Stimulated activated CD4-positive, alpha-beta T cell treated with anti-CD3 and anti-CD28 coated beads, Interleukin-15, amount 100 ng/mL, for 24 hours (primary cell): ENCODE measurements around the gene CDK19.
"Not testable (repeated sequence)": the region's sequence is repeated elsewhere in the genome, so short reads cannot be mapped to it uniquely, and the experiment has no call there.

ENCODE experiments used
- DNase-seq: peaks from one replicate; pipeline ENCODE4 v3.0.0-alpha.2; 2020

Gene CDK19

DNA sequence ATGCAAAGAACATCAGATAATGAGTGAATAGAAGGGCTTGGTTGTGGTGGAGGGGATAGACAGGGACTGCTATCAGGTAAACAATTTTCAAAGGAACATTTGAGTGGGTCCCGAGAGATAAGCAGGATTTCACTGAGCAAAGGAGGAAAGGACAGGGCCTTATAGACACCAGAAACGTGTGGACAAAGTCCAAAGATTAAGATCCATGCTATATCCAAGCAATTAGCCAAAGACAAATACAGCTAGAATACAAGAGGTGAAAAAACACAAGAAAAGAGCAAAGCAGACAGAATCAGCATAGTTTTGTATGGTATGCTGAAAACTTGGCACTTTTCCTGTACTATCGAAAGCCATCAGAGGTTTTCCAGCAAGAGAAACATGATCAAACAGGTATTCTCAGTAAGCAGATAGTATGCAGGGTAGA, 59.8 kb downstream of the CDK19 start:
- DNase-seq: no peak

GRCh38 chr6:110753936-110754668, 61.2 kb downstream of the CDK19 start:
- not testable (repeated sequence) for DNase-seq

DNA sequence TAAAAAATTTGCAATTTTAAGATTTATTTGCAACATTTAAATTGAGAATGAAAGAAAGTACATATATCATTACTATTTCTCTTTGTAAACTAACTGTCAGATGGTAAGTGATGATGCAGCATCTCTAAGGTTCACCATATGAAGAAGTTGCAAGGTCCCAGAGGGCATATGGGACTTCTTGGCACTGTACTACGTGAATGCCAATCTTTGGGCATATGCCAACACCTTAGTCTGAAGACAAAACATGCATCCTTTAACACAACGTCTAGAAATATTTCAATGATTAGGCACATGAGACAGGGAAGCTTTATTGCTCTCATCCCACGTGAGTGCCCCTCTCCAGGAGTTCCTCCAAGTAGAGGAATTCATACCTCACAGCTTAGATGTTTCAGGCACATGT, 66.8 kb downstream of the CDK19 start:
- DNase-seq: no peak

DNA sequence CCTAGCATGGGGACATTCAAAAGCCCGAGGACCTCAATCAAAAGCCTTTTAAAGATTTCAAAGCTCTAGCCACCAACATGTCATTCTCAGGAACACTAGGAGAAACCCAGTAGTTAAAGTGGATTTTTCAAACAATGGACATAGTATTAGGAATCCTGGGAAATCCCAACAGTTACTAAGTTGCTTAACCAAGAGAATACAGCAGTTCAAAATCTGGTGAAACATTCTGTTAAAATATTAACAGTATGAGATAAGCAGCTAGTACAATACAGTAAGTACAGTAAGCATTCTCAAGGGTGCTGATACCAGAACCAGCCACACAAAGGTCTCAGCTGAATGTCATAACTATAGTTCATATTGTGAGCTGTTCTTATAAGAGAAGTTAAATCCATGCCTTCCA, 68.6 kb downstream of the CDK19 start:
- DNase-seq: no peak

- DNase-seq: no peak
Measured at GRCh38 chr6:110744991-110745390, 70.3 kb downstream of the CDK19 start.

- not testable (repeated sequence) for DNase-seq
Measured at GRCh38 chr6:110742552-110742951, 72.7 kb downstream of the CDK19 start.

GRCh38 chr6:110741517-110741916, 73.8 kb downstream of the CDK19 start:
- DNase-seq: no peak

- DNase-seq: no peak
Measured at GRCh38 chr6:110738899-110739365, 76.3 kb downstream of the CDK19 start.

DNA sequence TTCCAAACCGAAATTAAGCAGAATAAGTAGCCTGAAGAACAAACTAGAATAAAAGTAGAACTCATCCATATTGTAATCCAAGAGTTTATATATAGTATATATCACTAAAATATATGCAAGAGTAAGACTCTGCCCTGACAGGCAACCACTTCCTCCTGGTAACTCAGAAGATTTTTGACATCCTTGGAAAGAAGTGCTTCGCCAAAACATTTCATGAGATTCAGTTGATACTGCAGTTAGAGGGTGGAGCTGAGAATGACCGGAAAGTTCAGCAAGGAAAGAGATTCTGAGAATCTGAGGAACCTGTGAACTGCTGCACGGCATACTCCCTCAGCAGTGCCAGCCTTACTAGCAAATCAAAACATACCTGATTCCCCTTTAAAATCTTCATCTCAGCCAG, 79.6 kb downstream of the CDK19 start:
- no peak for DNase-seq

DNA sequence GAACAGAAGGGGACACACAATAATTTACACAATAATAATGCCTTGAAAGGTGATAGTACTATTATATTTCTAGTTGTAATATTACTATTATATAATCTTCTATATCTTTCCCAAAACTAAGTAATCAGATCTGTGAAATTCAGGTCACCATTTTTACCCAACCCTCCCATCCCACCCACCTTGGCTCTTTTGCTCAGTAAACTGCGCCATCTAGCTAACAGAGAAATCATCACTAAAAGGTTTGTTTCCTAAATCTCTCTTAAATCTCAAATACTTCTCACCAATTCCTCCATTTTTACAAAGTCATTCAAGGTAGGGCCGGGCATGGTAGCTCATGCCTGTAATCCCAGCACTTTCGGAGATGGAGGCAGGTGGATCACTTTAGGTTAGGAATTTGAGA, 83.4 kb downstream of the CDK19 start:
- no peak for DNase-seq

DNA sequence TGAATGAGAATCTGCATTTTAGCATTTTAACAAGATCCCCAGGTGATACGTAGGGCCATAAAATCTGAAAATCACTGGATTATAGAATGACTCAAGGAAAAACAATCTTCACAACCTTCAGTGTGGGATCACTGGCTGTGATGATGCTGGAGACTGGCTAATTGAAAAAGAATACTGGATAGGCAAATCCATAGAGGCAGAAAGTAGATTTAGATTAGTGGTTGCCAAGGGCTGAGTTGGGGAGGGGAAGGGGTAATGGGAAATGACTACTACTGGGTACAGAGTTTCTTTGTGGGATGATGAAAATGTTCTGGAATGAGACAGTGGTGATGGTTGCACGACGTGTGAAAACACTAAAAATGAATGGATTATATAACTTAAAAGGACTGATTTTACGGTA, 84.1 kb downstream of the CDK19 start:
- DNase-seq: no peak

DNA sequence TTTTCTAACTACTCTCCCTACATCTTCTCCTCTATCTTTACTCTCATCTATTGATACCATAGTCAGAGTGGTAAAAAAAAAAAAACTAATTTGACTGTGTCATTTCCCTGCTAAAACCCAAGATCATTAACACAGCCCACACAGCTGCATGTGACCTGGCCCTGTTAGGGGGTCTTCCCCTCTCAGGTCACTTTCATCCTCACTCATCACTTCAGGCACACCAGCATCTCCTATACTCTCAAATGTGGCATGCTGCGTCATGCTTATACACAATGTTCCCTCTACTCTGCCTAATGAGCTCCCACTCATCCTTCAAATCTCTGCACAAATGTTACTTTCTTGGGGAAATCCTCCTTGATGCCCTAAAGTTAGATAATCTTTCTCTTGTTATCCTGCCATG, 86.8 kb downstream of the CDK19 start:
- DNase-seq: no peak

DNA sequence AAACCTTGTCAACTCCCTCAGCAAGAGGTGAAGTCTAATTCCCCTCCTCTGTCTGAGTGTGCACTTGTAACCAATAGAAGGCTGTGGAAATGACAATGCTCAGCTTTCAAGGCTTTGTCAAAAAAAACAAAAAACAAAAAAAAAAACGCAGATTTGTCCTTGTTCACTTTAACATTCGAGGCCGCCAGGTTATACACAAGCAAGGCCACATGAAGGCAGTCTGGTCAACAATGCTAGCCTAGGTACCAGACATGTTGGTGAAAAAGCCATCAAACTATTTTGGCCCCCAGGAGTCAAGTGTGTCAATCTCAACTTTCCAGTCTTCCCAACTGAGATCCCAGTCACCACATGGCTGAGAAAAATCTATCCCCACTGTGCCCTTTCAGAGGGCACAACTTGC, 92.3 kb downstream of the CDK19 start:
- no peak for DNase-seq

DNA sequence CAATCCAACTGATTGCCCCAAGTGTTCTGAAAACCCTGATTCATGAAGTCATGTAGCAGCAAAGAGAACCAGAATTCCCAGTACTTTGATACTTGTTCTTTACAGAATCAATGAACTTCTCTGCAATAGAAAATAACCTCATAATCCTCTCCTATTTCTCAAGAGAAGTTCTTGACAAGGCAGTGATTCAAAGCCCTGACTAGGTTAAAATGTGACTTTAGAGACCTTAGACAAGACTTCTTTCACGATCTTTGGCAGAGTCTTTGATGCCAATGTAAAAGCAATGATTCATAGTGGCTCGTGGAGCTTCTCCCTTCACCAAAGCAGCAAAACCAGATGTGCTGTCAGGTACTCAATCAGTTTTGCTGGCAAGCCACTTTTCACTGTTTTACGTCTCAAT, 95.2 kb downstream of the CDK19 start:
- no peak for DNase-seq

DNA sequence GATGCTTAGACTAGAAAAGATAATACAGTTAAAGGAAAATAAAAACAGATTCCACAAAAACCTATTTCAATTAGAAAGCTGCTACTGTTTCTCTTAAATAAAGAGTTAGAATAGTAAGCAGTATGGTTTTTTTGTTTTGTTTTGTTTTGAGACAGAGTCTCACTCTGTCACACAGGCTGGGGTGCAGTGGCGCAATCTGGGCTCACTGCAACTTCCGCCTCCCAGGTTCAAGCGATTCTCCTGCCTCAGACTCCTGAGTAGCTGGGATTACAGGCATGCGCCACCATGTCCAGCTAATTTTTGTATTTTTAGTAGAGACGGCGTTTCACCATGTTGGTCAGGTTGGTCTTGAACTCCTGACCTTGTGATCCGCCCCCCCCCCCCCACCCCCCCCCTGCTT, 95.7 kb downstream of the CDK19 start:
- DNase-seq: not testable (repeated sequence)

DNA sequence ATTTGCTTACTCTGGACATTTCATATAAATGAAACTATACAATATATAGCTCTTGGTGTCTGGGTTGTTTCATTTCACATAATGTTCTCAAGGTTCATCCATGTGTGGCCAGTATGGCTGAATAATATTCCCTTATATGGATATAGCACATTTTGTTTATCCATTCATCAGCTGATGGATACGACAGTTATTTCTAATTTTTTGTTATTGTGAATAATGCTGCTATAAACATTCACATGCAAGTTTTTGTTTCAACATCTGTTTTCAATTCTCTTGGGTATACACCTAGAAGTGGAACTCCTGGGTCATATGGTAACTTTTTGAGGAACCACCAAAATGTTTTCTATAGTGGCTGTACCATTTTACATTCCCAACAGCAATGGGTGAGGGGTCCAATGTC, 101.1 kb downstream of the CDK19 start:
- no peak for DNase-seq

DNA sequence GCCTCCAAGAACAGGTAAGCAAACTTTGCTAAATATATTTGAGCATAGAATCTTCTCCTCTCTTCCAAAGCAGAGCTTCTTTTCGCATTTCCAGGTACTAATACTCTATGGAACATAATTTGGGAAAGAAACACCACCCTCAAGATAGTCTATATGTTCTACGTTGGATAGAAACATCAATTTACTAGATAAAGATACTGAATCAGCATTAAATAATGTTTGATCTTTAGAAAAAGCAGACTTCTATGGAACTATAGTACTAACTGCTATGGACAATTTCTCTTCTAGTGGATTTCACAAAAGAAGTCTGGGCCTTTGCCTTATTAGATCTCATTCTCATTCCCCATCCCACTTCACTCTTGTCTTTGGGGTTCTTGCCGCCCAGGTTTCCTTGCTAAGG, 103.0 kb downstream of the CDK19 start:
- no peak for DNase-seq

GRCh38 chr6:110710115-110710514, 105.2 kb downstream of the CDK19 start:
- no peak for DNase-seq

DNA sequence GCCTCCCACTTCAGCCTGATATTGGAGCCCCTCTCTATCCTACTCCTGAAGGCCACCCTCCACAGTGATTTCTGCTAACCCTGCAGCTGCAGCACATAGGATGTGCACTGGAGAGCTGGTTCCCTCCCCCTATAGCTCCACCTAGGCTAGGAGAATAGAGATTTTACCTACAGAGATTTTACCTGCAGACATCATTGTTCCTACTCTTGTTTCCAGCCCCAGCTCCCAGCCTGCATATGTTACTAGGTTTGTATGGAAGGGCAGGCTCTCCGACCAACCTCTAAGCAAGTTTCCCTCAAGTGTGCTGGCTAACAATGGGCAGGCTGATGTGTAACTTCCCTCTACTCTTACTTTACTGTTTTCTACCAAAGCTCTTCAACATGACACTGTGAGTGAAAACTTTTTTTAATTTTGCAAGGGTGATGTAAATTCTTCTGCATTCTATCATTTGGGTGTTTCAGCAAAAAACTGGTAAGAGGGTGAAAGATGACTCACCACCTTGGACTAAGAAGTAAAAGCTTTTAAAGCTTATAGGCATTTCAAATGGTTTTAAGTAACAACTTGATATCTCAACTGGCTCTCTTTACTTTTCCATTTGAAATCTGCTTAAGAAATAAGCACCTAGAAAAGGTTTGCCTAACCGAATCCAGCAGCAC, 106.8 kb downstream of the CDK19 start:
- DNase-seq: no peak

GRCh38 chr6:110705543-110705942, 109.7 kb downstream of the CDK19 start:
- no peak for DNase-seq

- DNase-seq: no peak
Measured at GRCh38 chr6:110703906-110704594, 111.2 kb downstream of the CDK19 start.

DNA sequence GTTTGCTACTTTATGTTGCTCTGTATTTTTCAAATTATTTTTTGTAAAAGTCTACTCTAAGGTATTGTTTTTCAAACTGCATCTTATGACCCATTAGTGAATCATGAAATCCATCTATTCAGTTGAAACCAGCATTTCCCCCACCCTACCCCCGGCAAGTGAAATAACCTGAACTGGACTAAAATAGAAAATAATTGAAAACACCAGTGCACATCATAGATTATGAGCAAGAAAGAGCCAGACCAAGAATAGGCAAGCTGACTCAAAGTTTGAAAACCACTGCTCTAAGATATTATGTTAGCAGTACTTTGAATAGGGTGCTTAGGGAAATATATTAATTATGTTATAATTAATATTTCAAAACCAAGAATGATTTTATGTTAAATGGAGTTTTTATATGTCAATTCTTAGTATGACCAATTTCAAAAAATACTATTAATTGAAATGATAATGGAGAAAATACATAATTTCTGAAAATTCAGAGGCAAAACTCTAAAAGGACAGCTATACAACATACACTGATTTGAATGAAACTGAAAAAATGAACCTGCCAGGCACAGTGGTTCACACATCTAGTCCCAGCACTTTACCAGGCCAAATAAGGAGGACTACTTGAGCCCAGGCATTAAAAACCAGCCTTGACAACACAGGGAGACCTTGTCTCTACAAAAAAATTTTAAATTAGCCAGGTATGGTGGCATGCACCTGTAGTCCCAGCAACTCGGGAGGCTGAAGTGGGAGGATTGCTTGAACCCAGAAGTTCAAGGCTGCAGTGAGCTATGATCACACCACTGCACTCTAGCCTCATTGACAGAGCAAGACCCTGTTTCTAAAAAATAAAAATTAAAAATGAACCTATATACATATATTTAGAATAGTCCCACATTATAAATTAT, 112.0 kb downstream of the CDK19 start:
- DNase-seq: no peak

GRCh38 chr6:110699780-110700179, 115.5 kb downstream of the CDK19 start:
- DNase-seq: no peak
